Measurements from ENCODE around the gene CMYA5.

DNA sequence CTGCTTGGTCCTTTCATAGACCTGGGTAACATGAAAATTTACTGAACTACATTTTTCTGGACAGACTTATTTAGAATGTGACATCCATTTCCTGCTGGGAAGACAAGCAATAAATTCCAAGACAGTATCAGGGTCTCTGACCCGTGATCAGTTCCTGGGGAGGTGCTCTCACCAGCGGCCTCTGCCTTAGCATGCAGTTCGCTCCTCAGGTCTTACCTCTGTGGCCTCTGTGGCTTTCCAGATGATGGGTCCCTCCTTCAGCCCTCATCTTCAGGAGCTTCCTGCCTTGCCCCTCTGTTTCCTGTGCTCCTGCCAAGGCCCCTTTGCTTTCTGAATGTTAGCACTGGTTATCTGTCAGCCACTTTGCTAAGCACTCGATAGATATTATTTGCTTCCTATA lies 66.4 kb downstream of the CMYA5 start:
- TF ChIP-seq, protein P1, sequence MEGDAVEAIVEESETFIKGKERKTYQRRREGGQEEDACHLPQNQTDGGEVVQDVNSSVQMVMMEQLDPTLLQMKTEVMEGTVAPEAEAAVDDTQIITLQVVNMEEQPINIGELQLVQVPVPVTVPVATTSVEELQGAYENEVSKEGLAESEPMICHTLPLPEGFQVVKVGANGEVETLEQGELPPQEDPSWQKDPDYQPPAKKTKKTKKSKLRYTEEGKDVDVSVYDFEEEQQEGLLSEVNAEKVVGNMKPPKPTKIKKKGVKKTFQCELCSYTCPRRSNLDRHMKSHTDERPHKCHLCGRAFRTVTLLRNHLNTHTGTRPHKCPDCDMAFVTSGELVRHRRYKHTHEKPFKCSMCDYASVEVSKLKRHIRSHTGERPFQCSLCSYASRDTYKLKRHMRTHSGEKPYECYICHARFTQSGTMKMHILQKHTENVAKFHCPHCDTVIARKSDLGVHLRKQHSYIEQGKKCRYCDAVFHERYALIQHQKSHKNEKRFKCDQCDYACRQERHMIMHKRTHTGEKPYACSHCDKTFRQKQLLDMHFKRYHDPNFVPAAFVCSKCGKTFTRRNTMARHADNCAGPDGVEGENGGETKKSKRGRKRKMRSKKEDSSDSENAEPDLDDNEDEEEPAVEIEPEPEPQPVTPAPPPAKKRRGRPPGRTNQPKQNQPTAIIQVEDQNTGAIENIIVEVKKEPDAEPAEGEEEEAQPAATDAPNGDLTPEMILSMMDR (conservative IDR thresholded peaks at IDR 0.05) = no peak
- no peak for TF ChIP-seq EZH2 (IDR thresholded peaks at IDR 0.05; ENCODE audit: low read depth)
